PFSK-1 (cell line): ENCODE results near the gene OR52B4.

Experiments
- FOXP2 ChIP-seq: optimal IDR thresholded peaks from 2 replicates; pipeline ENCODE3; 2011; ENCODE audit warnings: borderline replicate concordance, control low read depth, inconsistent platforms; ENCODE audit not compliant: insufficient read depth; ENCODE audit errors: extremely low read length, extremely low read depth
- POLR2AphosphoS5 ChIP-seq: IDR thresholded peaks from 2 replicates; pipeline ENCODE4 v1.6.1; 2012; ENCODE audit warnings: low read depth, mild to moderate bottlenecking, control low read depth, low read length, moderate library complexity
- REST ChIP-seq, 2 experiments: IDR thresholded peaks; 2 replicates each; pipeline versions ENCODE4 v1.6.1 to v1.8.0; 2011 to 2012; ENCODE audit warnings: low read depth in 2 of 2, low read length in 2 of 2, control low read depth in 1 of 2, inconsistent platforms in 1 of 2, mild to moderate bottlenecking in 1 of 2, moderate library complexity in 1 of 2; ENCODE audit not compliant: insufficient read depth in 1 of 2
- SIN3A ChIP-seq: IDR thresholded peaks from 2 replicates; pipeline ENCODE4 v1.6.1; 2012; ENCODE audit warnings: mild to moderate bottlenecking, low read length, moderate library complexity, borderline replicate concordance; ENCODE audit not compliant: insufficient read depth

- TF ChIP-seq SIN3A (no peak), REST (IDR thresholded peaks at IDR 0.05; ENCODE audit: insufficient read depth in 1 of 2, low read depth in 2 of 2, low read length in 2 of 2) (no peak), POLR2AphosphoS5 (no peak), FOXP2 (no peak)
Measured at GRCh38 chr11:4416306-4416705, 48.1 kb upstream of the OR52B4 start.
